ENCODE measurements around the gene ARSD.

The ARSD gene

GRCh38 chrX:2875798-2876399, 53.2 kb downstream of the ARSD start:
- TF ChIP-seq, protein P1, sequence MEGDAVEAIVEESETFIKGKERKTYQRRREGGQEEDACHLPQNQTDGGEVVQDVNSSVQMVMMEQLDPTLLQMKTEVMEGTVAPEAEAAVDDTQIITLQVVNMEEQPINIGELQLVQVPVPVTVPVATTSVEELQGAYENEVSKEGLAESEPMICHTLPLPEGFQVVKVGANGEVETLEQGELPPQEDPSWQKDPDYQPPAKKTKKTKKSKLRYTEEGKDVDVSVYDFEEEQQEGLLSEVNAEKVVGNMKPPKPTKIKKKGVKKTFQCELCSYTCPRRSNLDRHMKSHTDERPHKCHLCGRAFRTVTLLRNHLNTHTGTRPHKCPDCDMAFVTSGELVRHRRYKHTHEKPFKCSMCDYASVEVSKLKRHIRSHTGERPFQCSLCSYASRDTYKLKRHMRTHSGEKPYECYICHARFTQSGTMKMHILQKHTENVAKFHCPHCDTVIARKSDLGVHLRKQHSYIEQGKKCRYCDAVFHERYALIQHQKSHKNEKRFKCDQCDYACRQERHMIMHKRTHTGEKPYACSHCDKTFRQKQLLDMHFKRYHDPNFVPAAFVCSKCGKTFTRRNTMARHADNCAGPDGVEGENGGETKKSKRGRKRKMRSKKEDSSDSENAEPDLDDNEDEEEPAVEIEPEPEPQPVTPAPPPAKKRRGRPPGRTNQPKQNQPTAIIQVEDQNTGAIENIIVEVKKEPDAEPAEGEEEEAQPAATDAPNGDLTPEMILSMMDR (IDR thresholded peaks at IDR 0.05; ENCODE audit: low read depth, low read length, missing control alignments) = peak; percentile 23
- DNase-seq (ENCODE audit: extremely low read depth, low read depth) = no peak
- no peak overlapping the region for H3K4me3 ChIP-seq (replicated peaks; ENCODE audit: low read depth, low read length)

GRCh38 chrX:2875136-2875481, 54.0 kb downstream of the ARSD start:
- TF ChIP-seq, protein P1 (IDR thresholded peaks at IDR 0.05; ENCODE audit: low read depth, low read length, missing control alignments) = no peak
- H3K4me3 ChIP-seq (replicated peaks; ENCODE audit: low read depth, low read length) = no peak overlapping the region
- DNase-seq (ENCODE audit: extremely low read depth, low read depth) = no peak

DNA sequence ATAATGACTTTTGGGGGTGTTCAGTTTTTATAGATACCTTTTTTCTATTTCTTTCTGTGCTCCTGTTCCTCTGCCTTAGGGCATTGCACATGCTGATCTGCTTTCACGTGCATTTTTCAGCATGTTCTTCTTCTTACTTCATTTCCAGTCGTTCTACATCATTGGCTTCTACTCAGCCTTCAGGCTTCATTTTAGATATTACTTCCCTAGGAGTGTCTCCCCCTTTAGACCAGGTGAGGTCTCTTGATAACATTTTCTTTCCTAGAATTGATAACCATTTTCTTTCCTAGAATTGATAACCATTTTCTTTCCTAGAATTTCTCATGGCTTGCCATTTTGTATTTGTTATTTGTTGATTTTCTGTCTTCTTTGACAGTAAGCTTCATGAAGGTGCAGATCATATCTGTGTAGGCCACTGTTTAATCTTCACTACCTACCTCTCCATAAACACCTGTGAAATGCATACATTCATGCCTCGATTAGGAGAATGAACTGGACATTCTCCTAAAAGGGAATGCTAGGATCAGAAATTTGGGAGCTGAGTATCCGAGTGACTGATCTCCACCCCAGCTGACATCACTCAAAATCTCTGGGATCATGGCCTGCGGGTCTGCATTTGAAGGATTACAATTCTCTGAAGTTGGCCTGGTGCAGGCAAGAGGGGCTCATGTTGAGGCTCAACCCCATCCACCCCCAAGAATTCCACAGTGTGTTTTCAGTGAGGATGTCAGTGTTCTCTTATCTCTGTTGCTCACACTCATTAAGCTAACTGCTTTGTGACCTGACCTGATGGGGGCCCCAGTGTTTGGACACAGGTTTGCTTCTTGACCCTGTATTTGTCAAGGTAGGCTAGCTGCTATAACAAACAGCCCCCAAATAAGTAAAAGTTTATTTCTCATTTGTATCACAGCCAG, 54.7 kb downstream of the ARSD start:
- no peak for DNase-seq (ENCODE audit: extremely low read depth, low read depth)
- TF ChIP-seq, protein P1 (IDR thresholded peaks at IDR 0.05; ENCODE audit: low read depth, low read length, missing control alignments) = no peak
- H3K4me3 ChIP-seq (replicated peaks; ENCODE audit: low read depth, low read length) = no peak overlapping the region

- no peak for DNase-seq (ENCODE audit: extremely low read depth, low read depth)
- TF ChIP-seq, protein P1 (IDR thresholded peaks at IDR 0.05; ENCODE audit: low read depth, low read length, missing control alignments) = no peak
- no peak overlapping the region for H3K4me3 ChIP-seq (replicated peaks; ENCODE audit: low read depth, low read length)
Observed at GRCh38 chrX:2872671-2873277, 56.4 kb downstream of the ARSD start.

DNA sequence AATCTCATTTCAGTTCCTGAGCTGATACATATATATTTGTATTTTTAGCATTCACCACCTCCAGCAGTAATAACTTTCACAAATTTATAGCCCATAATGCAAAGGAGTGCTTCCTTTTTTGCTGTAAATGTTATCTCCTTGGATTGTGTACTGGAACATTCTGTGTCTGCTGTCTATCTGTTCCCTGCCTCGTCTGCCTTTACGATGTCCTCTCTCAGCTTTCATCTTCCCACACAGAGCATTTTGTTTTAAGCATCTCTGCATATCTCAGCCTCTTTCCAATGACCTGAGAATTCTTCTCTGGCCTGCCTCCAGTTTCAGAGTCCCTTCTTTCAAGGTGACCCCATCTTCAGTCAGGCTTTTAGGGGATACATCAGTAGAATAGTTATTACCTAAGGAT, 57.3 kb downstream of the ARSD start:
- TF ChIP-seq, protein P1 (IDR thresholded peaks at IDR 0.05; ENCODE audit: low read depth, low read length, missing control alignments) = no peak
- H3K4me3 ChIP-seq (replicated peaks; ENCODE audit: low read depth, low read length) = no peak overlapping the region
- no peak for DNase-seq (ENCODE audit: extremely low read depth, low read depth)

DNA sequence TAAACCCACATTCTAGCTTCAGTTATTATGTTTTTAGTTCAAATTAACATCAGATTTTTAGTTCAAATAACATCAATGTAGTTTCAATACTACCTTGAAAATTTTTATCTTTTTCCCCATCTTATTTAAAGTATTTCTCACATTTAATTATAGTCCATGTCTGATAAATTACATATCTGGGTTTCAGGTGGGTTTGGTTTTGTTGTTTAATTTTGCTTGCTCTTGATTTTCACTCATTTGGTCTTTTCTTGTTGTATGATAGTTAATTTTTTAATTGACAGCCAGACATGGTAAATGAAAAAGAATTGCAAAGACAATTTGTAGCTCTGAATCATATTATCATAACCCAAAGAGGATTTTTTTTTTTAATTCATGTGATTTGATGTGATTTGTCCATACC, 58.5 kb downstream of the ARSD start:
- no peak for DNase-seq (ENCODE audit: extremely low read depth, low read depth)
- H3K4me3 ChIP-seq (replicated peaks; ENCODE audit: low read depth, low read length) = no peak overlapping the region
- TF ChIP-seq, protein P1 (IDR thresholded peaks at IDR 0.05; ENCODE audit: low read depth, low read length, missing control alignments) = no peak
